ENCODE data around the gene NOTCH2NLA.
"Not testable (repeated sequence)": the region's sequence is repeated elsewhere in the genome, so short reads cannot be mapped to it uniquely, and the experiment has no call there.

The NOTCH2NLA gene

DNA sequence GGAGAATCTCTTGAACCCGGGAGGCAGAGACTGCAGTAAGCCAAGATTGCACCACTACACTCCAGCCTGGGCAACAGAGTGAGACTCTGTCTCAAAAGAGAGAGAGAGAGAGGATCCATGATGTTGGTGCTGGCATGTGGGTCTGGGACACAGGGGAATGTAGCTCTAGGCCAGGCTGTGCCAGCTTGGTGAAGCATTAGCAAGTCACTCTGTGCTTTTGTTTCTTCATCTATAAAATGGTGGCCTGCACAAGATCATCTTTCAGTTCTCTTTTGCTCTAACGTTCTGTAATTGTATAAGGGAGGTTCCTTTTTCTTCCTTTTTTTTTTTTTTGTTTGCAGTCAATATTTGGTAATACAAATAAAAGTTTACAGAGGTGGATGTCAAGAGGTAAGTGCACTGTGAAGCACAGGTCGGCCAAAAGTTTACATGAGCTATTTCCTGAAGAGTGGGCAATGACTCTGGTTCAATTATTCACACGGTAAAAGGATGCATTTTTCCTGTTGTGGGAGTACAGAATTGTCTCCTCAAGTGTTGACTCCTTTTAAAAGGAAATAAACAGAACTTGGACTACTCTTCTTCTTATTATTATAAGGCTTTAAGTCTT is 24.5 kb upstream of the NOTCH2NLA start:
- H3K27me3 ChIP-seq (ENCODE audit: low read depth); in situ Hi-C loops (cut with MboI; ENCODE audit: low sequenced_read_pairs); H3K4me3 ChIP-seq; H3K9me3 ChIP-seq; H3K4me1 ChIP-seq; H3K36me3 ChIP-seq (replicated peaks); DNase-seq (ENCODE audit: low spot score in 2 of 2): not testable (repeated sequence)

DNA sequence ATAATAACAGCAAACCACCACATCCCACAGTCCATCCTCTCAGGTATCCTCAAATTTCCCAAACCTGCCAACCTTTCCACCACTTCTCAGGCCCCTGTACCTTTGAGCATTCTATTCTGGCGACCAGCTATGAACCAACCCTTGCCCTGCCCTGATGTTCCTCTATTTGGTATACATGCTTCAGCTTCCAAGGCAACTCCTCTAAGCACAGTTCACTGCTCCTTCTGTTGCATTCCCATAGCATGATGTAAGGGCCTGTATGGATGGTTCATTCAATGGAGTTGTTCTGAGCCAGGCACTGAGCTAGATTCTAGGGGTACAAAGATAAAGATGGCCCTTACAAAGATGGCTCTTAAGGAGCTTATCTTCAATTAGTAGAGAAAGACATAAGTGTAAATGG is 22.7 kb upstream of the NOTCH2NLA start:
- H3K4me1 ChIP-seq; in situ Hi-C loops (cut with MboI; ENCODE audit: low sequenced_read_pairs); H3K4me3 ChIP-seq; DNase-seq (ENCODE audit: low spot score in 2 of 2); H3K36me3 ChIP-seq (replicated peaks); H3K27me3 ChIP-seq (ENCODE audit: low read depth); H3K9me3 ChIP-seq: not testable (repeated sequence)

DNA sequence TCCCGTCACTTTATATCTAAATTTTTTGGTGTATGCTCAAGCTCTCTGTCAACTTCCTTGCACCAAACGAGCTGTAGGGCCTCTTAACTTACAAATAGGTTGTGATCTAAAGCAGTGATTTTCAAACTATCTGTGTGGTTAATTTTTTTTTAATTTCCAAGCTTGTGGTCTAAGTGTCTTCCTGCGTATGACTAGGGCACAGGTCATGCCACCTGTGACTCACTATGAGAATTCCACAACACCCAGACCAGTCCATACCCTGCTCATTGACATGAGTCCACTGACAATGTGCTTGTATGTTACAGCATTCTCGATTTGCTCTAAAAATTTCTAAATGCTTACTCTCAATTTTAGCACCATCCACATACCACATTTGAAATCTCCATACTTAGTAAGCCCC is 19.8 kb upstream of the NOTCH2NLA start:
- H3K9me3 ChIP-seq; H3K36me3 ChIP-seq (replicated peaks); H3K4me3 ChIP-seq; H3K27me3 ChIP-seq (ENCODE audit: low read depth); H3K4me1 ChIP-seq; DNase-seq (ENCODE audit: low spot score in 2 of 2); in situ Hi-C loops (cut with MboI; ENCODE audit: low sequenced_read_pairs): not testable (repeated sequence)

DNA sequence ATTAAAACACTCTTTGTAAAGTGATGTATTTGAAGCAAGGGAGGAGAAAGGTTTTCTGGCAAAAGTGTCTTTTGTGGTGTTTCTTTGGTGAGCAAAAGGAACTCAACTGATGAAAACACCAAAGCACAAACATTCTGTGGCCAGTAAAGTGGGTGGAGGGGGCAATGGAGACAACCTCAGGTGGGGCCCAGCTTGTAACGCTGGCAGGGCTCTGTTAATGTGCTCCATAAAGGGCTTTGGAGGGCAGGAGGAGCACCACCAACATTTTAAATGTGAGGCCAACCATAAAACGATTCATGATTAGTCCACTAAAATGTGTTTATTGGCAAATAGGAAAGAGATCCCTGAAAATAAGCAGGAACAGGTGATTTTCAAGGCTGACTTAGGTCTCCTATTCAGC is 7.8 kb upstream of the NOTCH2NLA start:
- H3K36me3 ChIP-seq (replicated peaks); H3K27me3 ChIP-seq (ENCODE audit: low read depth); H3K4me3 ChIP-seq; H3K9me3 ChIP-seq; H3K4me1 ChIP-seq; in situ Hi-C loops (cut with MboI; ENCODE audit: low sequenced_read_pairs); DNase-seq (ENCODE audit: low spot score in 2 of 2): not testable (repeated sequence)

DNA sequence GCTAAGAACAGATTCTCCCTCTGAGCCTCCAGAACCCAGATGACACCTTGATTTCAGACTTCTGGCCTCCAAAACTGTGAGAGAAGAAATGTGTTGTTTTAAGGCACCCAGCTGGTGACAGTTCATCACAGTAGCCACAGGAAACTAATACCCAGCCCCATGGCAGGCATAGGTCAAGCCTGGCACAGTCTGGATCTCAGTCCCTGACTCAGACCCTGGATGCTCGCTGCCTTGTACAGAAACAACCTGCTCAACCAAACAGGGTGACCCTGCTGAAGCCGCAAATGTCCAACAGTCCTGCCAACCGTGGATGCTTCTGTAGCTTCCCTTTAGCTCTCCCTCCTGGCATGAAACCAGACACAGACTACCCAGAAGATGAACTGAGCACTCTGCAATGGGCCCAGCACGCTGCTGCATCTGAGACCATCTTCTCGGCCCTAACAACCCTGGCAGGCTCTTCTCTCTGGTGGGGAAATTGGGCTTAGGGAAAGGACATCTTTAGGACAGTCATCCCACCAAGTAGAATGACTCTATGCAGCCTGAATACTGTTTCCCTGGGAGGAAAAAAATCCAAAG is 7.3 kb upstream of the NOTCH2NLA start:
- H3K36me3 ChIP-seq (replicated peaks); in situ Hi-C loops (cut with MboI; ENCODE audit: low sequenced_read_pairs); H3K4me3 ChIP-seq; H3K9me3 ChIP-seq; H3K4me1 ChIP-seq; H3K27me3 ChIP-seq (ENCODE audit: low read depth); DNase-seq (ENCODE audit: low spot score in 2 of 2): not testable (repeated sequence)

DNA sequence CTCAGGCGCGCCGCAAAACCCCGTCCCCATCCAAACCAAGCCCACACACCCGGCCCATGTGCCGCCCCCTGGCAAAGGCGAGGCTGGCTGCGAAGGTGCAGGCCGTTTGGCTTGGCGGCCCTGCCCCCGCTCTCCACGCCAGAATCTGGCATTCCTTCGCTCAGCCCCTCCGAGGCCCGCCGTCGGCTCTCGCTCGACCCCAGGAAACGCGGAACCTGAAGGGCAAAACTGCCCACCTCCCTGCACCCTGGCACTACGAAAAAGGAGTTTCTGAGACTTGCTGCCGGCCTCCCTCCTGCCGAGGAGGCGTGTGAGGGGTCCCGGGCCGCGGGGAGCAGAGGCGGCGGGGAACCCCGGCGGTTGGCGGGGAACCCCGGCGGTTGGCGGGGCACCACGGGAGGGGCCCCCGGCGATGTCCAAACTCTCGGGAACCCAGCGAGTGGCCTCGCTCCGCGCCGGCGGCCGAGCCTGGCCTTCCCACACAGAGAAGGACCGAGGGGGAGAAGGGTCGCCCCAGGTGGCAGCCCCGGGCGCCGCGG is 608 bp downstream of the NOTCH2NLA start:
- H3K4me3 ChIP-seq = peak overlapping the region; percentile 43
- H3K9me3 ChIP-seq; H3K4me1 ChIP-seq; H3K27me3 ChIP-seq (ENCODE audit: low read depth); H3K36me3 ChIP-seq (replicated peaks); in situ Hi-C loops (cut with MboI; ENCODE audit: low sequenced_read_pairs): not testable (repeated sequence)
- DNase-seq (ENCODE audit: low spot score in 2 of 2) = peak in 1 of 2 experiments; percentile 18

DNA sequence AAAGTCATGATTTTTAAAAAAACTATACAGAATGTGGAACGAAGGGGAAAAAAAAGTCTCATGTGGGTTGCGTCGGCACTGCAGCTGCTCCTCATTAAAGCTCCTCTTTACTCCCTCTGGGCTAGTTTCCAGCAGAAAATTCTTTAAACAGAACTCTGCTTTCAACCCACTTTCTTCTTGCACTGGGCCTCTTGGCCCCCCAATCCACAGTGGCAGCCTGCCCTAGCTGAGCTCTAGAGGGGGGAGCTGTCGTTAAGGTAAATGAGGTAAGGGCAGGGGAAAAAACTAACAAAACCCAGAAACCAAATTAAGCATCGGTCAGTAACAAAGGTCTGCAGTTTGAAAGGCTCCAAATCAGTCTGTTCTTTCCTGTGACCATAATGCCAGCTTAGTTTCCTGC is 54.3 kb downstream of the NOTCH2NLA start:
- H3K36me3 ChIP-seq (replicated peaks); H3K9me3 ChIP-seq; DNase-seq (ENCODE audit: low spot score in 2 of 2); H3K27me3 ChIP-seq (ENCODE audit: low read depth); H3K4me3 ChIP-seq; in situ Hi-C loops (cut with MboI; ENCODE audit: low sequenced_read_pairs); H3K4me1 ChIP-seq: not testable (repeated sequence)

DNA sequence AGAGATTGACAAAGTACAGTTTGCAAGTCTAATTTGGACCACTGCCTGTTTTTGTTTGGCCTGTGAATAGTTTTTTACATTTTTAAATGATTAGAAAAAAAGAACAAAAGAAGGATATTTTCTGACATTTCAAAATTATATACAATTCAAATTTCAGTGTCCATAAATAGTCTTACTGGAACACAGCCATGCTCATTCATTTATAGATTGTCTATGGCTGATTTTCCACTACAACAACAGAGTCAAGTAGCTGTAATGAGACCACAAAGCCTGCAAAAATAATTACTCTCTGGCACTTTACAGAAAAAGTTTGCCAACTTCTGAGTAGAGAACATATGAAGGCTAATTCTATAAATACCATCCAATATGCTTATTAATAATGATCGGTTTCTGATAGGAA is 61.1 kb downstream of the NOTCH2NLA start:
- H3K27me3 ChIP-seq (ENCODE audit: low read depth); H3K4me3 ChIP-seq; H3K36me3 ChIP-seq (replicated peaks); H3K4me1 ChIP-seq; in situ Hi-C loops (cut with MboI; ENCODE audit: low sequenced_read_pairs); H3K9me3 ChIP-seq; DNase-seq (ENCODE audit: low spot score in 2 of 2): not testable (repeated sequence)

DNA sequence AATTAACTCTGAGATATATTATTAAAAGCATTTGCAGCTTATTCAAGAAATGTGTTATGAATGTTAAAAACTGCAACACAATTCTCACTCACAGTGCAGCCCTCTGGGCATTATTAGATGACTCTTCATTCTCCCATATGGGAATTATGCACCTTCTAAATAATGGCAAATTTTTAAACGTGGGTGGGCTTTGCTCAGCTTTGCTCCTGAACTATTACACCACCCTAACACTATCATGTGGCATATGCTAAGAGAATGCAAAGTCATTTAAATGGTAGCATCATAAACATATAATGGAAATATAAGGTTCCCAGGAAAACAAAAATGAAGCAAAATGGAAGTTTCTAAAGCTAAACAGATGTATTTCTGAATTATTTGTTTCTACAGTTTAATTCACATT is 61.5 kb downstream of the NOTCH2NLA start:
- in situ Hi-C loops (cut with MboI; ENCODE audit: low sequenced_read_pairs); H3K4me3 ChIP-seq; DNase-seq (ENCODE audit: low spot score in 2 of 2); H3K27me3 ChIP-seq (ENCODE audit: low read depth); H3K9me3 ChIP-seq; H3K36me3 ChIP-seq (replicated peaks); H3K4me1 ChIP-seq: not testable (repeated sequence)

DNA sequence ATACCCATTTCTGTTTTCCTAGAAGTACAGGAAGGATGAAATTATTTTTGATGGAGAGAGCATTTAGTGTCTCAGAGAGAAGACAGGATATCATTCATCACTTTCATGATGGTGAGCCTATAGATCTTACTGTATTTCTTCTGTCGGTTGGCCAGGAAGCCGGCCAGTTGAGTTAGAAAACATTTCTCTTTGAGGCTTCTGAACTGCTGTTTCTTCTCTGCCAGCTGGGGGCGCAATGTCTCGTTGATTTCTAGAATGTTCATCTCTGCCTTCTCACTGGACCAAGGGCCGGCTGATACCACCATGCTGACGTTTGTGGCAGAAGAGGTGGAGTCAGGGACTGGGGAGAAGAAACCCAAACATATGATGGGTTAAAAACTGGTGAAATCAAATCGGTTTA is 84.4 kb downstream of the NOTCH2NLA start, which contains the start of gene NBPF10:
NBPF10 (minus strand) TSS at position 340 of the 400 bp plus-strand sequence; CDS start at position 305, 35 bp downstream.
- H3K4me3 ChIP-seq; in situ Hi-C loops (cut with MboI; ENCODE audit: low sequenced_read_pairs); H3K4me1 ChIP-seq; H3K36me3 ChIP-seq (replicated peaks); H3K9me3 ChIP-seq; H3K27me3 ChIP-seq (ENCODE audit: low read depth): not testable (repeated sequence)
- DNase-seq (ENCODE audit: low spot score in 2 of 2) = peak in 1 of 2 experiments; percentile 6

All from HAP-1 (cell line).